PC-9 (cell line): ENCODE data around the gene USP48. TPM values are rescaled to one million over a fixed set of nuclear protein-coding genes. Genes with fewer than 3 reads are reported as not detected.

ENCODE experiments used
- BruUV-seq: library from RNA; stranded (reverse); fragments of 400-500 nt; replicated peaks from 2 replicates; lab custom pipeline; 2021; lab: Mats Ljungman, UMichigan
- CTCF ChIA-PET: fragments of 300-600 bp; sonication (Branson Sonifier 250); formaldehyde crosslinking; loops from one replicate; lab custom pipeline; 2022; ENCODE audit warnings: antibody characterized with exemption; lab: Charles Lee
- POLR2A ChIA-PET: fragments of 300-600 bp; sonication (Branson Sonifier 250); formaldehyde crosslinking; loops from one replicate; lab custom pipeline; 2022; ENCODE audit warnings: antibody characterized with exemption; ENCODE audit not compliant: unreplicated experiment; lab: Charles Lee
- DNase-seq, 2 experiments: peaks; one replicate each; pipeline versions ENCODE4 v3.0.0 to v3.0.0-alpha.2; 2015 to 2022; ENCODE audit warnings: mixed read lengths in 1 of 2
- H2AFZ ChIP-seq: fragments of 200-600 bp; sonication (generic); 2 replicates; pipeline ENCODE4 v1.8.1; 2017; ENCODE audit warnings: antibody characterized with exemption
- H3F3A ChIP-seq: fragments of 200-600 bp; sonication (generic); 2 replicates; pipeline ENCODE4 v1.8.1; 2017; ENCODE audit warnings: antibody characterized with exemption, mild to moderate bottlenecking, low read depth; ENCODE audit not compliant: insufficient read depth
- H3K27ac ChIP-seq: fragments of 200-600 bp; sonication (generic); 2 replicates; pipeline ENCODE4 v1.6.1; 2016; ENCODE audit warnings: mixed run types
- H3K27me3 ChIP-seq: fragments of 200-600 bp; sonication (generic); 2 replicates; pipeline ENCODE4 v1.6.1; 2016; ENCODE audit warnings: low read depth, mixed run types; ENCODE audit not compliant: insufficient read depth
- H3K36me3 ChIP-seq: fragments of 200-600 bp; sonication (generic); 2 replicates; pipeline ENCODE4 v1.6.1; 2016; ENCODE audit warnings: low read depth, mixed run types
- H3K4me1 ChIP-seq: fragments of 200-600 bp; sonication (generic); replicated peaks from 2 replicates; pipeline ENCODE4 v1.6.1; 2016; ENCODE audit warnings: mixed run types; ENCODE audit not compliant: insufficient read depth
- H3K4me2 ChIP-seq: fragments of 200-600 bp; sonication (generic); 2 replicates; pipeline ENCODE4 v1.6.1; 2017; ENCODE audit warnings: mixed run types
- H3K4me3 ChIP-seq: fragments of 200-600 bp; sonication (generic); 2 replicates; pipeline ENCODE4 v1.6.1; 2016; ENCODE audit warnings: mixed run types
- H3K79me2 ChIP-seq: fragments of 200-600 bp; sonication (generic); 2 replicates; pipeline ENCODE4 v1.6.1; 2017; ENCODE audit warnings: low read depth, mixed run types
- H3K9me2 ChIP-seq: fragments of 200-600 bp; sonication (generic); 2 replicates; pipeline ENCODE4 v1.8.1; 2017; ENCODE audit warnings: mild to moderate bottlenecking; ENCODE audit not compliant: insufficient read depth
- H3K9me3 ChIP-seq: fragments of 200-600 bp; sonication (generic); 2 replicates; pipeline ENCODE4 v1.8.1; 2016; ENCODE audit warnings: low read depth; ENCODE audit not compliant: insufficient read depth
- H4K20me1 ChIP-seq: fragments of 200-600 bp; sonication (generic); 2 replicates; pipeline ENCODE4 v1.8.1; 2017; ENCODE audit not compliant: insufficient read depth
- CTCF ChIP-seq: fragments of 200-600 bp; sonication (generic); conservative IDR thresholded peaks from 2 replicates; pipeline ENCODE4 v1.6.1; 2017; ENCODE audit warnings: mixed run types, antibody characterized with exemption, mild to moderate bottlenecking, moderate library complexity
- EZH2 ChIP-seq: fragments of 200-600 bp; sonication (generic); IDR thresholded peaks from 2 replicates; pipeline ENCODE4 v1.8.0; 2017; ENCODE audit warnings: antibody characterized with exemption, low read depth
- intact Hi-C: fragments of 100-400 bp; cut with micrococcal nuclease; formaldehyde crosslinking; loops from one replicate; pipeline ENCODE4 v1.10.0; 2022; ENCODE audit not compliant: unreplicated experiment
- total RNA-seq: library from RNA; stranded (reverse); gene quantifications from 2 replicates; pipeline ENCODE4 v1.2.3, GENCODE V29; 2021

USP48 gene
- total RNA-seq, 1 experiment from 2014 or later = 63.1 TPM

- H3K27me3 ChIP-seq = no peaks in the 10 kb centered on the region
Measured at GRCh38 chr1:21795075-21795474, 12.1 kb upstream of the USP48 start.

GRCh38 chr1:21794656-21795055 is 11.7 kb upstream of the USP48 start:
- H3K4me1 ChIP-seq = no peaks in the 10 kb centered on the region
- DNase-seq = no peak
- intact Hi-C loops = no loop called here
- ChIA-PET POLR2A (no interaction called here), CTCF (no interaction called here)
- H3K27ac ChIP-seq = no peak overlapping the region
- TF ChIP-seq EZH2 = no peak
- TF ChIP-seq CTCF = no peak
- H2AFZ ChIP-seq = no peak overlapping the region
- H3K36me3 ChIP-seq = no peaks in the 10 kb centered on the region
- no peaks in the 10 kb centered on the region; the same call in 1 of the 2 replicates for H3F3A ChIP-seq
- BruUV-seq = no TSS peak
- no peaks in the 10 kb centered on the region for H3K9me2 ChIP-seq
- H3K9me3 ChIP-seq = no peaks in the 10 kb centered on the region
- no peaks in the 10 kb centered on the region for H4K20me1 ChIP-seq
- no peak overlapping the region for H3K4me2 ChIP-seq
- H3K79me2 ChIP-seq = no peaks in the 10 kb centered on the region
- no peak overlapping the region for H3K4me3 ChIP-seq
- no peaks in the 10 kb centered on the region for H3K27me3 ChIP-seq

More at GRCh38 chr1:21795075-21795474, 12.1 kb upstream of the USP48 start:
- H3K9me2 ChIP-seq = no peaks in the 10 kb centered on the region
- H3K9me3 ChIP-seq = no peaks in the 10 kb centered on the region
- ChIA-PET CTCF (no interaction called here), POLR2A (no interaction called here)
- H3K79me2 ChIP-seq = no peaks in the 10 kb centered on the region
- H2AFZ ChIP-seq = no peak overlapping the region
- no peak overlapping the region for H3K27ac ChIP-seq
- H3F3A ChIP-seq = no peaks in the 10 kb centered on the region
- no peak for DNase-seq
- no peak overlapping the region for H3K4me2 ChIP-seq
- H3K36me3 ChIP-seq = no peaks in the 10 kb centered on the region
- no peaks in the 10 kb centered on the region for H3K4me1 ChIP-seq
- no TSS peak for BruUV-seq
- intact Hi-C loops = no loop called here
- H3K4me3 ChIP-seq = no peak overlapping the region
- H4K20me1 ChIP-seq = no peaks in the 10 kb centered on the region
- TF ChIP-seq CTCF (no peak), EZH2 (no peak)

- no peak overlapping the region for H3K4me3 ChIP-seq
- no peak overlapping the region for H3K4me2 ChIP-seq
- no peaks in the 10 kb centered on the region for H3K79me2 ChIP-seq
- no peak overlapping the region for H2AFZ ChIP-seq
- H3K9me3 ChIP-seq = no peaks in the 10 kb centered on the region
- peaks cover 11% of the 10 kb centered on the region for H3K4me1 ChIP-seq
- intact Hi-C loops = no loop called here
- H3F3A ChIP-seq = peaks cover 12% of the 10 kb centered on the region
- BruUV-seq = no TSS peak
- H3K9me2 ChIP-seq = no peaks in the 10 kb centered on the region
- H3K27me3 ChIP-seq = no peaks in the 10 kb centered on the region
- POLR2A ChIA-PET = no interaction called here
- no peaks in the 10 kb centered on the region for H3K36me3 ChIP-seq
- no peak overlapping the region for H3K27ac ChIP-seq
- H4K20me1 ChIP-seq = no peaks in the 10 kb centered on the region
- CTCF ChIA-PET = no interaction called here
- no peak for DNase-seq
- TF ChIP-seq CTCF (no peak), EZH2 (no peak)
Measured at GRCh38 chr1:21793104-21793503, 10.2 kb upstream of the USP48 start.
